ENCODE results near the gene NTN4.
"Not testable (repeated sequence)": the region's sequence is repeated elsewhere in the genome, so short reads cannot be mapped to it uniquely, and the experiment has no call there.

Gene NTN4

GRCh38 chr12:95621725-95622124 lies 168.8 kb downstream of the NTN4 start:
- no peak for DNase-seq
- ATAC-seq: no peak

GRCh38 chr12:95620171-95620570 lies 170.4 kb downstream of the NTN4 start:
- DNase-seq (no peak), ATAC-seq (no peak)

- ATAC-seq, DNase-seq: not testable (repeated sequence)
Measured at GRCh38 chr12:95616470-95616869, 174.1 kb downstream of the NTN4 start.

GRCh38 chr12:95615749-95616148 lies 174.8 kb downstream of the NTN4 start:
- ATAC-seq: no peak
- no peak for DNase-seq

- ATAC-seq (no peak), DNase-seq (no peak)
Measured at GRCh38 chr12:95614390-95614982, 176.1 kb downstream of the NTN4 start.

GRCh38 chr12:95613021-95613420 lies 177.5 kb downstream of the NTN4 start:
- DNase-seq: no peak
- no peak for ATAC-seq

- DNase-seq: no peak
- no peak for ATAC-seq
Measured at GRCh38 chr12:95611676-95612309, 178.8 kb downstream of the NTN4 start.

GRCh38 chr12:95608252-95609033 lies 182.1 kb downstream of the NTN4 start:
- no peak for ATAC-seq
- DNase-seq: no peak

Data from stimulated activated naive CD8-positive, alpha-beta T cell treated with anti-CD3 and anti-CD28 coated beads, Interleukin-15, Interleukin-2, amounts not matched to agents 100 U/mL and 50 U/mL, for 24 hours (primary cell).